Neural progenitor cell (in vitro differentiated cells): Measurements from ENCODE around the gene EXOC6B.

Experiments used
- CTCF ChIP-seq: fragments of 200-600 bp; sonication (generic); IDR thresholded peaks from 2 replicates; pipeline ENCODE4 v1.5.1; 2017; ENCODE audit warnings: antibody characterized with exemption, mild to moderate bottlenecking
- EZH2 ChIP-seq: fragments of 200-600 bp; sonication (generic); IDR thresholded peaks from 2 replicates; pipeline ENCODE4 v1.6.1; 2017; ENCODE audit warnings: antibody characterized with exemption, mild to moderate bottlenecking, moderate library complexity
- EZH2phosphoT487 ChIP-seq: fragments of 200-600 bp; sonication (generic); IDR thresholded peaks from 2 replicates; pipeline ENCODE4 v1.6.1; 2017; ENCODE audit warnings: antibody characterized with exemption

GRCh38 chr2:72133721-72134407 lies 692.0 kb downstream of the EXOC6B start:
- TF ChIP-seq EZH2 (no peak), CTCF (no peak), EZH2phosphoT487 (no peak)
